ENCODE results near the gene SKIC8. TPM values are rescaled to one million over a fixed set of nuclear protein-coding genes. Genes with fewer than 3 reads are reported as not detected.

SKIC8 gene
- total RNA-seq, 1 donor, result 72.1 TPM

GRCh38 chr15:78233496-78233895, 65.9 kb downstream of the SKIC8 start:
- DNase-seq (ENCODE audit: low read depth), result no peak
- no peak overlapping the region for H3K4me3 ChIP-seq (ENCODE audit: low read depth, low read length)
- TF ChIP-seq CTCF (IDR thresholded peaks at IDR 0.05; ENCODE audit: insufficient read depth, low read depth, low read length), result no peak

Small RNA genes within 50 kb of the gene (small RNA-seq; reads per million reads assigned to genes)
- 0.66 reads per million for gene AC090607.5

Other genes with a start within 250 kb of the SKIC8 start
- 32.5 and 52.2 TPM in 2 replicates for gene TBC1D2B, start 221.9 kb downstream of the SKIC8 start, total RNA-seq
- gene SH2D7, start 207.0 kb downstream of the SKIC8 start, total RNA-seq, result not detected in 2 replicates
- 4.8 and 11.7 TPM in 2 replicates for gene CIB2, start 168.2 kb downstream of the SKIC8 start, total RNA-seq
- gene IDH3A, start 150.2 kb downstream of the SKIC8 start, total RNA-seq, result 25.4 and 43.6 TPM in 2 replicates
- gene ACSBG1, start 65.0 kb downstream of the SKIC8 start, total RNA-seq, result under 0.01 TPM in 1 of 2 replicates, not detected in the other
- gene DNAJA4, start 35.0 kb downstream of the SKIC8 start, total RNA-seq, result 2.6 and 4.3 TPM in 2 replicates
- not detected in 2 replicates for gene CRABP1, start 40.7 kb upstream of the SKIC8 start, total RNA-seq
- gene IREB2, start 138.6 kb upstream of the SKIC8 start, total RNA-seq, result 38.9 and 39.0 TPM in 2 replicates
- gene HYKK, start 208.0 kb upstream of the SKIC8 start, total RNA-seq, result 1.7 and 2.3 TPM in 2 replicates
- gene PSMA4, start 240.8 kb upstream of the SKIC8 start, total RNA-seq, result 215 and 291 TPM in 2 replicates

All from fibroblast of villous mesenchyme (primary cell).